OCI-LY1 (cell line): ENCODE results near the gene ANKIB1.

Source experiments
- H2AFZ ChIP-seq: fragments of 200-600 bp; sonication (generic), shearing (Covaris generic); 2 replicates; pipeline ENCODE4 v1.6.0; 2014; ENCODE audit warnings: antibody characterized with exemption, mild to moderate bottlenecking, low read length
- H3F3A ChIP-seq: fragments of 200-600 bp; sonication (generic), shearing (Covaris generic); 2 replicates; pipeline ENCODE4 v1.6.0; 2014; ENCODE audit warnings: mild to moderate bottlenecking, antibody characterized with exemption, low read length, moderate library complexity; ENCODE audit not compliant: insufficient read depth
- H3K27ac ChIP-seq: fragments of 200-600 bp; sonication (generic); 2 replicates; pipeline ENCODE4 v1.5.1; 2014; ENCODE audit warnings: low read length, mixed run types, mild to moderate bottlenecking, low read depth; ENCODE audit not compliant: poor library complexity, severe bottlenecking
- H3K27me3 ChIP-seq: fragments of 200-600 bp; sonication (generic); 2 replicates; pipeline ENCODE4 v1.6.0; 2014; ENCODE audit warnings: antibody characterized with exemption, mild to moderate bottlenecking, low read length, moderate library complexity; ENCODE audit not compliant: insufficient read depth
- H3K36me3 ChIP-seq: fragments of 200-600 bp; sonication (generic); 2 replicates; pipeline ENCODE4 v1.6.1; 2014; ENCODE audit warnings: mild to moderate bottlenecking, antibody characterized with exemption, low read length, moderate library complexity, mixed read lengths; ENCODE audit not compliant: insufficient read depth
- H3K4me1 ChIP-seq: fragments of 200-600 bp; sonication (generic); 2 replicates; pipeline ENCODE4 v1.5.1; 2014; ENCODE audit warnings: mild to moderate bottlenecking, low read length, moderate library complexity; ENCODE audit not compliant: insufficient read depth, severe bottlenecking
- H3K4me2 ChIP-seq: fragments of 200-600 bp; sonication (generic), shearing (Covaris generic); 2 replicates; pipeline ENCODE4 v1.6.1; 2014; ENCODE audit warnings: low read length
- H3K4me3 ChIP-seq: fragments of 200-600 bp; sonication (generic); 2 replicates; pipeline ENCODE4 v1.5.1; 2014; ENCODE audit warnings: low read length, low read depth, mild to moderate bottlenecking, mixed read lengths; ENCODE audit not compliant: poor library complexity, severe bottlenecking
- H3K79me2 ChIP-seq: fragments of 200-600 bp; shearing (Covaris generic); 2 replicates; pipeline ENCODE4 v1.6.1; 2016; ENCODE audit warnings: mixed run types, low read length, mixed read lengths; ENCODE audit not compliant: insufficient read depth
- H3K9ac ChIP-seq: fragments of 200-600 bp; sonication (generic), shearing (Covaris generic); 2 replicates; pipeline ENCODE4 v1.6.1; 2014; ENCODE audit warnings: mild to moderate bottlenecking, low read length, mixed read lengths
- H3K9me2 ChIP-seq: fragments of 200-600 bp; sonication (generic), shearing (Covaris generic); 2 replicates; pipeline ENCODE4 v1.6.1; 2014; ENCODE audit warnings: low read depth, mild to moderate bottlenecking, low read length, mixed read lengths
- H3K9me3 ChIP-seq: fragments of 200-600 bp; shearing (Covaris generic); 2 replicates; pipeline ENCODE4 v1.6.1; 2014; ENCODE audit warnings: low read length, mixed read lengths
- H4K20me1 ChIP-seq: fragments of 200-600 bp; sonication (generic), shearing (Covaris generic); 2 replicates; pipeline ENCODE4 v1.6.0; 2016; ENCODE audit warnings: mild to moderate bottlenecking, low read length; ENCODE audit not compliant: insufficient read depth
- EZH2 ChIP-seq: fragments of 200-600 bp; sonication (generic), shearing (Covaris generic); IDR thresholded peaks from 2 replicates; pipeline ENCODE4 v1.8.0; 2017; ENCODE audit warnings: borderline replicate concordance, mixed run types, mild to moderate bottlenecking, antibody characterized with exemption, low read length, moderate library complexity, mixed read lengths
- TF ChIP-seq, protein P1 (sequence below): fragments of 200-600 bp; sonication (generic), shearing (Covaris generic); IDR thresholded peaks from 2 replicates; pipeline ENCODE4 v1.5.1; 2017; ENCODE audit warnings: mild to moderate bottlenecking, antibody characterized with exemption, low read length, moderate library complexity, mixed read lengths

The ANKIB1 gene

GRCh38 chr7:92423710-92424131, 177.9 kb downstream of the ANKIB1 start:
- no peaks in the 10 kb centered on the region for H3F3A ChIP-seq
- no peak for TF ChIP-seq EZH2
- TF ChIP-seq, protein P1, sequence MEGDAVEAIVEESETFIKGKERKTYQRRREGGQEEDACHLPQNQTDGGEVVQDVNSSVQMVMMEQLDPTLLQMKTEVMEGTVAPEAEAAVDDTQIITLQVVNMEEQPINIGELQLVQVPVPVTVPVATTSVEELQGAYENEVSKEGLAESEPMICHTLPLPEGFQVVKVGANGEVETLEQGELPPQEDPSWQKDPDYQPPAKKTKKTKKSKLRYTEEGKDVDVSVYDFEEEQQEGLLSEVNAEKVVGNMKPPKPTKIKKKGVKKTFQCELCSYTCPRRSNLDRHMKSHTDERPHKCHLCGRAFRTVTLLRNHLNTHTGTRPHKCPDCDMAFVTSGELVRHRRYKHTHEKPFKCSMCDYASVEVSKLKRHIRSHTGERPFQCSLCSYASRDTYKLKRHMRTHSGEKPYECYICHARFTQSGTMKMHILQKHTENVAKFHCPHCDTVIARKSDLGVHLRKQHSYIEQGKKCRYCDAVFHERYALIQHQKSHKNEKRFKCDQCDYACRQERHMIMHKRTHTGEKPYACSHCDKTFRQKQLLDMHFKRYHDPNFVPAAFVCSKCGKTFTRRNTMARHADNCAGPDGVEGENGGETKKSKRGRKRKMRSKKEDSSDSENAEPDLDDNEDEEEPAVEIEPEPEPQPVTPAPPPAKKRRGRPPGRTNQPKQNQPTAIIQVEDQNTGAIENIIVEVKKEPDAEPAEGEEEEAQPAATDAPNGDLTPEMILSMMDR, result no peak
- H2AFZ ChIP-seq, result peak overlapping the region; percentile 66; the same call in 1 of the 2 replicates
- no peaks in the 10 kb centered on the region for H3K9me2 ChIP-seq
- no peaks in the 10 kb centered on the region for H3K79me2 ChIP-seq
- no peak overlapping the region for H3K27ac ChIP-seq
- H3K27me3 ChIP-seq, result no peaks in the 10 kb centered on the region
- H4K20me1 ChIP-seq, result no peaks in the 10 kb centered on the region
- no peak overlapping the region for H3K4me2 ChIP-seq
- H3K4me1 ChIP-seq, result peaks cover 37% of the 10 kb centered on the region
- no peaks in the 10 kb centered on the region for H3K36me3 ChIP-seq
- H3K4me3 ChIP-seq, result no peak overlapping the region
- H3K9me3 ChIP-seq, result no peaks in the 10 kb centered on the region
- no peak overlapping the region for H3K9ac ChIP-seq

DNA sequence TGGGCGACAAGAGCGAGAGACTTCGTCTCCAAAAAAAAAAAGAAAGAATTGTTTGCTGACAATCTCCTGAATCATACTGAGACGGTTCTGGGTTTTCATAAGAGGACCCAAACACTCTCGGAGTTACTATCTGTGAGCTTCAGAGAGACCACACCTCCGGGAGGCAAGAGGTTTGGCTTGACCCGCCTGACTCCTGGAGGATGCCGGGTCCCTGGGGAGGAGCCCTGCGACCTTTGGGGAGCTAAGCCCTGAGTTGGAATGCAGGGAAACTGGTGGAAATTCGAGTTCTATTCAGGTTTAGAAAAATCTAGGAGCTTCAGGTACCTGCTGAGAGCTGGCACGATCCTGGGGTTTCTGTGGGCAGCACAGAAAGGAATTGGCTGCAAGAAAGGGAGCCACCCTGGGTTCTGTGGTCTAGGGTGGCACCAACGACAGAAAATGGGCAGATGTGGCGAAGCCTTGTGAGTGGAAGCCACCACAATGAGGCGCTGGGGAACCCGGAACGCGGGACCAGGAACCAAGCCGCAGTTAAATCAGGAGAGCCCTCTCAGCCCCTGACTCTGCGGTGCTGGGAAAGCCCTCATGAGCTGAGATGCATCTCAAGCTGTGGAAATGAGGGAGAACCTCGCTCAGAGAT, 179.7 kb downstream of the ANKIB1 start:
- Histone ChIP-seq H3F3A (no peaks in the 10 kb centered on the region), H3K4me1 (peaks cover 37% of the 10 kb centered on the region), H3K9ac (peak overlapping the region; percentile 31; the same call in 1 of the 2 replicates), H3K27ac (no peak overlapping the region), H3K4me2 (peak overlapping the region; percentile 79), H3K4me3 (peak overlapping the region; percentile 54), H3K9me2 (no peaks in the 10 kb centered on the region), H3K79me2 (no peaks in the 10 kb centered on the region), H3K9me3 (no peaks in the 10 kb centered on the region), H3K36me3 (no peaks in the 10 kb centered on the region), H3K27me3 (no peaks in the 10 kb centered on the region), H4K20me1 (no peaks in the 10 kb centered on the region), H2AFZ (peak overlapping the region; percentile 61)
- no peak for TF ChIP-seq EZH2
- TF ChIP-seq, protein P1, result peak; percentile 51

DNA sequence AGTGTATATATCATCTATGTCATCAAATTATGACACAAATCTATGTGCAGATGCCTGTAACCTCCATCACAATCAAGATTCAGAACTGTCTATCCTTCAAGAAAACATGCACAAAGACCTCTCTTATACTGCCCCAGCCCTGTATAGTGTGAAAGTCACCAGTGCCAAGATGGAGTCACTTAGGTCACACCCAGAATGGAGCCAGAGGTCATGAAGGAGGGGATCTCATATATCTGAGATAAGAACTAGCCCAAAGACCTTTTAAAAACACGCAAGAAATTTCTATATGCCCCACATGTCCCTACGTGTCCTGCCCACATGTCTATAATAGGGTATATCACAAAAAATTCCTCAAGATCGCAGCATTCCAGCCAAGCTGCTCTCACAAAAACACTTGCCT, 181.4 kb downstream of the ANKIB1 start:
- H3F3A ChIP-seq, result no peaks in the 10 kb centered on the region
- H4K20me1 ChIP-seq, result no peaks in the 10 kb centered on the region
- H3K9me2 ChIP-seq, result no peaks in the 10 kb centered on the region
- no peaks in the 10 kb centered on the region for H3K27me3 ChIP-seq
- H3K4me1 ChIP-seq, result peaks cover 25% of the 10 kb centered on the region
- H3K9ac ChIP-seq, result no peak overlapping the region
- H3K9me3 ChIP-seq, result no peaks in the 10 kb centered on the region
- no peaks in the 10 kb centered on the region for H3K79me2 ChIP-seq
- no peak overlapping the region for H3K27ac ChIP-seq
- no peak overlapping the region for H2AFZ ChIP-seq
- no peak overlapping the region for H3K4me2 ChIP-seq
- H3K4me3 ChIP-seq, result no peak overlapping the region
- H3K36me3 ChIP-seq, result no peaks in the 10 kb centered on the region; the same call in 1 of the 2 replicates
- TF ChIP-seq, protein P1, result no peak
- TF ChIP-seq EZH2, result no peak
